ENCODE data around the gene PCBP2.

GRCh38 chr12:53513712-53514410 is 62.0 kb downstream of the PCBP2 start:
- TF ChIP-seq GATA2 (IDR thresholded peaks at IDR 0.05; ENCODE audit: low read depth, low read length) (no peak), GATA3 (IDR thresholded peaks at IDR 0.05; ENCODE audit: low read depth, low read length) (no peak)
